GM19468 (cell line): ENCODE data around the gene CTH.

ENCODE experiments used
- ATAC-seq: cut with Tn5 transposase; IDR thresholded peaks from one replicate; pipeline ENCODE4 v1.9.1; 2021; ENCODE audit warnings: mild to moderate bottlenecking, moderate library complexity, moderate number of reproducible peaks; ENCODE audit not compliant: unreplicated experiment; ENCODE audit errors: extremely low read depth

The CTH gene

DNA sequence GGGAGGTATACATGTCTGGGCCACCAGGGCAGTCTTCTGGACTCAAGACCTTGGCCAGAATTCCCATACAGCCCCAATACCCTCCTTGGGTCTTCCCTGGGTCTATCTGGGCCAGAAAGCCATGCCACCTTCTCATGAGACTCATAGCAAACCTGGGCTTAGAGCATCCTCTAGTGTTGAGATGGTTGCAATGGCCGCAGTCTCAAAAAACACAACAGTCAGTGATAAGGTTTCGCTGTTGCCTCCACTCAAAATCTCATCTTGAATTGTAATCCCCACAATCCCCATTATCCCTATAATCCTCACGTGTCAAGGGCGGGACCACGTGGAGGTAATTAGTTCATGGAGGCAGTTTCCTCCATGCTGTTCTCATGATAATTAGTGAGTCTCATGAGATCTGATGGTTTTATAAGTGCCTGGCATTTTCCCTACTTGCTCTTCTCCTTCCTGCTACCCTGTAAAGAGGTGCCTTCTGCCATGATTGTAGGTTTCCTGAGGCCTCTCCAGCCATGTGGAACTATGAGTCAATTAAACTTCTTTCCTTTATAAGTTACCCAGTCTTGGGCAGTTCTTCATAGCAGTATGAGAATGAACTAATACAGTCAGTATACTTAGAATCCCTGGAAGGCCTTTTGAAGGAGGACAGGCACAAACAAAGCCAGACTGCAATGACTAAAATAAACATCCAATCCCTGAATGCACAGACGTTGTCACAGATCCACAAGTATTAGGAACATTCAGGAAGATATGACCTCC, 77.0 kb downstream of the CTH start:
- ATAC-seq: peak; percentile 63
